ENCODE measurements around the gene DNAJB5. TPM values are rescaled to one million over a fixed set of nuclear protein-coding genes. Genes with fewer than 3 reads are reported as not detected.
"Not testable (repeated sequence)": the region's sequence is repeated elsewhere in the genome, so short reads cannot be mapped to it uniquely, and the experiment has no call there.

The DNAJB5 gene
- total and polyA plus RNA-seq, 2 donors (not counting 1 experiment from before 2014, with no cell fraction given) = 8.1 to 9.9 TPM

DNA sequence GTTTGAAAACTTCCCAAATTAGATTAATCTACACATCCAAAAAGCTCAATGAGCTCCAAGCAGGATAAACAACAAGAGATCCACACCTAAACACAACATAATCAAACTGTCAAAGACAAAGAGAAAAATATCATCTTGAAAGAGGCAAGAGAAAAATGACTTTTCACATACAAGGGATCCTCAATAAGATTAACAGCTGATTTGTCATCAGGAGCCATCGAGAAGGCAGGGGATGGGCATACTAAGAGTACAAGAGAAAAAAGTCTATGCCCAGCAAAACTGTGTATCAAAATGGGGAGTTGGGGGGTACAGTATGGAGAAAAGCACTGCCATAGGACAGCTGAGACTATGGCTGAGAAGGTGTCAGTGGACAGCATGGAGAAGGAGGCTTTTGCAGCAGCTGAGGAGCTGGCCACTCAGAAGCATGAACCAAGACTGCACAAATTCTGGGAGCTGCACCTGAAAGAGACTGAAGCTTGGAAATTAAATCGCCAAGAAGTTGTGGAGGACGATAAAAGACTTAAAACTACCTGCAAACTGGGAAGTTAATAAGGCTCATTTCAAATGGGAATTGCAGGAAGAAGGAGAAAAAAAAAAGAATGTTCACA lies 20.9 kb downstream of the DNAJB5 start:
- no peaks in the 10 kb centered on the region for H3K27me3 ChIP-seq (ENCODE audit: control insufficient read depth, insufficient read depth, low read length)
- H3K9ac ChIP-seq (ENCODE audit: insufficient read depth, low read length) = no peak overlapping the region
- H3K4me1 ChIP-seq (ENCODE audit: control insufficient read depth, extremely low read depth, insufficient read depth, low read length) = no peaks in the 10 kb centered on the region
- H2AFZ ChIP-seq (ENCODE audit: low read length) = no peak overlapping the region
- no peak overlapping the region for H3K4me2 ChIP-seq (ENCODE audit: extremely low read depth, insufficient read depth, low read length)
- H3K79me2 ChIP-seq (ENCODE audit: control insufficient read depth, insufficient read depth, low read length) = no peaks in the 10 kb centered on the region
- TF ChIP-seq, protein P1, sequence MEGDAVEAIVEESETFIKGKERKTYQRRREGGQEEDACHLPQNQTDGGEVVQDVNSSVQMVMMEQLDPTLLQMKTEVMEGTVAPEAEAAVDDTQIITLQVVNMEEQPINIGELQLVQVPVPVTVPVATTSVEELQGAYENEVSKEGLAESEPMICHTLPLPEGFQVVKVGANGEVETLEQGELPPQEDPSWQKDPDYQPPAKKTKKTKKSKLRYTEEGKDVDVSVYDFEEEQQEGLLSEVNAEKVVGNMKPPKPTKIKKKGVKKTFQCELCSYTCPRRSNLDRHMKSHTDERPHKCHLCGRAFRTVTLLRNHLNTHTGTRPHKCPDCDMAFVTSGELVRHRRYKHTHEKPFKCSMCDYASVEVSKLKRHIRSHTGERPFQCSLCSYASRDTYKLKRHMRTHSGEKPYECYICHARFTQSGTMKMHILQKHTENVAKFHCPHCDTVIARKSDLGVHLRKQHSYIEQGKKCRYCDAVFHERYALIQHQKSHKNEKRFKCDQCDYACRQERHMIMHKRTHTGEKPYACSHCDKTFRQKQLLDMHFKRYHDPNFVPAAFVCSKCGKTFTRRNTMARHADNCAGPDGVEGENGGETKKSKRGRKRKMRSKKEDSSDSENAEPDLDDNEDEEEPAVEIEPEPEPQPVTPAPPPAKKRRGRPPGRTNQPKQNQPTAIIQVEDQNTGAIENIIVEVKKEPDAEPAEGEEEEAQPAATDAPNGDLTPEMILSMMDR (conservative IDR thresholded peaks at IDR 0.05 in 1 of 2, IDR thresholded peaks at IDR 0.05 in 1 of 2; ENCODE audit: low read depth in 1 of 2, low read length in 2 of 2) = no peak
- TF ChIP-seq EZH2 (IDR thresholded peaks at IDR 0.05; ENCODE audit: low read length, missing control alignments) = no peak
- no peaks in the 10 kb centered on the region for H3K9me3 ChIP-seq (ENCODE audit: control insufficient read depth, insufficient read depth, low read depth, low read length)
- H3K36me3 ChIP-seq (ENCODE audit: control insufficient read depth, insufficient read depth, low read length) = no peaks in the 10 kb centered on the region
- no peak overlapping the region for H3K4me3 ChIP-seq (replicated peaks in 1 of 4; ENCODE audit: control extremely low read depth in 1 of 4, insufficient read depth in 1 of 4, low read depth in 3 of 4, low read length in 4 of 4)
- H3K27ac ChIP-seq (ENCODE audit: insufficient read depth, low read length) = no peak overlapping the region
- no peaks in the 10 kb centered on the region for H4K20me1 ChIP-seq (ENCODE audit: control insufficient read depth, extremely low read depth, insufficient read depth, low read length)
- DNase-seq (ENCODE audit: low read depth in 2 of 2) = no peak

DNA sequence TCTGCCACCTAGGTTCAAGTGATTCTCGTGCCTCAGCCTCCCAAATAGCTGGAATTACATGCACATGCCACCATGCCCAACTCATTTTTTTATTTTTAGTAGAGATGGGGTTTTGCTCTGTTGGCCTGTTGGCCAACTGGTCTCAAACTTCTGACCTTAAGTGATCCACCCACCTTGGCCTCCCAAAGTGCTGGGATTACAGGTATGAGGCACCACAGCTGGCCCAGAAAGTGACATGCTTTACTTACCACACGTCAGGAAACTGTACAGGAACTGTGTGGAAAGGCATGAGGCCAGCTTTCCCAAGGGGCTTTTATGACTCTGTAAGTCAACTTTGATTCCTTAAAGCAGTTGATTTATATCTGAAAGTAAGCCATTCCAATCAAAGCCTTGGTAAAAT lies 25.0 kb downstream of the DNAJB5 start:
- Histone ChIP-seq H3K4me3 (replicated peaks in 1 of 4; ENCODE audit: control extremely low read depth in 1 of 4, insufficient read depth in 1 of 4, low read depth in 3 of 4, low read length in 4 of 4) (no peak overlapping the region), H3K9ac (ENCODE audit: insufficient read depth, low read length) (no peak overlapping the region), H3K36me3 (ENCODE audit: control insufficient read depth, insufficient read depth, low read length) (no peaks in the 10 kb centered on the region), H3K4me1 (ENCODE audit: control insufficient read depth, extremely low read depth, insufficient read depth, low read length) (no peaks in the 10 kb centered on the region), H2AFZ (ENCODE audit: low read length) (no peak overlapping the region), H3K27ac (ENCODE audit: insufficient read depth, low read length) (no peak overlapping the region), H3K27me3 (ENCODE audit: control insufficient read depth, insufficient read depth, low read length) (no peaks in the 10 kb centered on the region), H3K79me2 (ENCODE audit: control insufficient read depth, insufficient read depth, low read length) (no peaks in the 10 kb centered on the region), H3K4me2 (ENCODE audit: extremely low read depth, insufficient read depth, low read length) (no peak overlapping the region), H4K20me1 (ENCODE audit: control insufficient read depth, extremely low read depth, insufficient read depth, low read length) (no peaks in the 10 kb centered on the region), H3K9me3 (ENCODE audit: control insufficient read depth, insufficient read depth, low read depth, low read length) (no peaks in the 10 kb centered on the region)
- no peak for TF ChIP-seq EZH2 (IDR thresholded peaks at IDR 0.05; ENCODE audit: low read length, missing control alignments)
- TF ChIP-seq, protein P1 (conservative IDR thresholded peaks at IDR 0.05 in 1 of 2, IDR thresholded peaks at IDR 0.05 in 1 of 2; ENCODE audit: low read depth in 1 of 2, low read length in 2 of 2) = no peak
- no peak for DNase-seq (ENCODE audit: low read depth in 2 of 2)

DNA sequence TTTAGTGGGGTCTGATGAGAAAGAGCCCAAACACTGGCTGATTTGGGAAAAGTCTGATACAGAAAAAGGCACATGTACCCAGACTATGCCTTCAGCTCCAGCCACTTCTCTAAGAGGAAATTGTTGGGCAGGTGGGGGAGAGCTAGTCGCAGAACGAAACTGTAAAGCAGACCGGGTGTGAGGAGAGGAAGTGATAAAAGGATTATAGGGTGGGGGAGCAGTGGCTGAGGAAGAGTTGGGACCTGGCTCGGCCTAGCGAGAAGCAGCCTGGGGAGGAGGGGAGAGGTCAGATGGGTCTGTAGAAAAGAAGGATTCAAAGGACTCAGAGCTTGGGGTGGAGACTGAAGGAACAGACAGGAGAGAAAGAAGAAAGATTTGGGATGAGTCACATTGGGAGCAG lies 33.9 kb downstream of the DNAJB5 start:
- H3K79me2 ChIP-seq (ENCODE audit: control insufficient read depth, insufficient read depth, low read length); H4K20me1 ChIP-seq (ENCODE audit: control insufficient read depth, extremely low read depth, insufficient read depth, low read length); H2AFZ ChIP-seq (ENCODE audit: low read length); H3K9me3 ChIP-seq (ENCODE audit: control insufficient read depth, insufficient read depth, low read depth, low read length); H3K36me3 ChIP-seq (ENCODE audit: control insufficient read depth, insufficient read depth, low read length); DNase-seq (ENCODE audit: low read depth in 2 of 2); H3K27ac ChIP-seq (ENCODE audit: insufficient read depth, low read length); H3K4me3 ChIP-seq (replicated peaks in 1 of 4; ENCODE audit: control extremely low read depth in 1 of 4, insufficient read depth in 1 of 4, low read depth in 3 of 4, low read length in 4 of 4); H3K9ac ChIP-seq (ENCODE audit: insufficient read depth, low read length); H3K27me3 ChIP-seq (ENCODE audit: control insufficient read depth, insufficient read depth, low read length); H3K4me1 ChIP-seq (ENCODE audit: control insufficient read depth, extremely low read depth, insufficient read depth, low read length); H3K4me2 ChIP-seq (ENCODE audit: extremely low read depth, insufficient read depth, low read length): not testable (repeated sequence)

Measured in fibroblast of lung (primary cell).